ENCODE data around the gene C2CD3.

GRCh38 chr11:74085542-74085892 lies 85.3 kb downstream of the C2CD3 start:
- TF ChIP-seq CTCF (IDR thresholded peaks at IDR 0.05) = no peak
- no peak for TF ChIP-seq FOXP4 (CRISPR knock-in tag; IDR thresholded peaks at IDR 0.05)
- TF ChIP-seq, protein P1, sequence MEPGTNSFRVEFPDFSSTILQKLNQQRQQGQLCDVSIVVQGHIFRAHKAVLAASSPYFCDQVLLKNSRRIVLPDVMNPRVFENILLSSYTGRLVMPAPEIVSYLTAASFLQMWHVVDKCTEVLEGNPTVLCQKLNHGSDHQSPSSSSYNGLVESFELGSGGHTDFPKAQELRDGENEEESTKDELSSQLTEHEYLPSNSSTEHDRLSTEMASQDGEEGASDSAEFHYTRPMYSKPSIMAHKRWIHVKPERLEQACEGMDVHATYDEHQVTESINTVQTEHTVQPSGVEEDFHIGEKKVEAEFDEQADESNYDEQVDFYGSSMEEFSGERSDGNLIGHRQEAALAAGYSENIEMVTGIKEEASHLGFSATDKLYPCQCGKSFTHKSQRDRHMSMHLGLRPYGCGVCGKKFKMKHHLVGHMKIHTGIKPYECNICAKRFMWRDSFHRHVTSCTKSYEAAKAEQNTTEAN (CRISPR knock-in tag; IDR thresholded peaks at IDR 0.05) = no peak
- TF ChIP-seq, protein P2, sequence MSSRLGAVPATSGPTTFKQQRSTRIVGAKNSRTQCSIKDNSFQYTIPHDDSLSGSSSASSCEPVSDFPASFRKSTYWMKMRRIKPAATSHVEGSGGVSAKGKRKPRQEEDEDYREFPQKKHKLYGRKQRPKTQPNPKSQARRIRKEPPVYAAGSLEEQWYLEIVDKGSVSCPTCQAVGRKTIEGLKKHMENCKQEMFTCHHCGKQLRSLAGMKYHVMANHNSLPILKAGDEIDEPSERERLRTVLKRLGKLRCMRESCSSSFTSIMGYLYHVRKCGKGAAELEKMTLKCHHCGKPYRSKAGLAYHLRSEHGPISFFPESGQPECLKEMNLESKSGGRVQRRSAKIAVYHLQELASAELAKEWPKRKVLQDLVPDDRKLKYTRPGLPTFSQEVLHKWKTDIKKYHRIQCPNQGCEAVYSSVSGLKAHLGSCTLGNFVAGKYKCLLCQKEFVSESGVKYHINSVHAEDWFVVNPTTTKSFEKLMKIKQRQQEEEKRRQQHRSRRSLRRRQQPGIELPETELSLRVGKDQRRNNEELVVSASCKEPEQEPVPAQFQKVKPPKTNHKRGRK (CRISPR knock-in tag; IDR thresholded peaks at IDR 0.05; ENCODE audit: borderline replicate concordance) = no peak
- TF ChIP-seq ARID4B (CRISPR knock-in tag; IDR thresholded peaks at IDR 0.05; ENCODE audit: borderline replicate concordance) = no peak
- TF ChIP-seq, protein P3, sequence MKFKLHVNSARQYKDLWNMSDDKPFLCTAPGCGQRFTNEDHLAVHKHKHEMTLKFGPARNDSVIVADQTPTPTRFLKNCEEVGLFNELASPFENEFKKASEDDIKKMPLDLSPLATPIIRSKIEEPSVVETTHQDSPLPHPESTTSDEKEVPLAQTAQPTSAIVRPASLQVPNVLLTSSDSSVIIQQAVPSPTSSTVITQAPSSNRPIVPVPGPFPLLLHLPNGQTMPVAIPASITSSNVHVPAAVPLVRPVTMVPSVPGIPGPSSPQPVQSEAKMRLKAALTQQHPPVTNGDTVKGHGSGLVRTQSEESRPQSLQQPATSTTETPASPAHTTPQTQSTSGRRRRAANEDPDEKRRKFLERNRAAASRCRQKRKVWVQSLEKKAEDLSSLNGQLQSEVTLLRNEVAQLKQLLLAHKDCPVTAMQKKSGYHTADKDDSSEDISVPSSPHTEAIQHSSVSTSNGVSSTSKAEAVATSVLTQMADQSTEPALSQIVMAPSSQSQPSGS (CRISPR knock-in tag; IDR thresholded peaks at IDR 0.05; ENCODE audit: borderline replicate concordance, low read depth) = no peak

All from WTC11 (cell line).